ENCODE results near the gene CCT8. TPM values are rescaled to one million over a fixed set of nuclear protein-coding genes. Genes with fewer than 3 reads are reported as not detected.
A peak's percentile ranks its signal among the peaks of the same experiment; 100 is the strongest.
"Not testable (repeated sequence)": the region's sequence is repeated elsewhere in the genome, so short reads cannot be mapped to it uniquely, and the experiment has no call there.

The CCT8 gene
- total RNA-seq, 1 experiment from 2014 or later: 335 TPM

DNA sequence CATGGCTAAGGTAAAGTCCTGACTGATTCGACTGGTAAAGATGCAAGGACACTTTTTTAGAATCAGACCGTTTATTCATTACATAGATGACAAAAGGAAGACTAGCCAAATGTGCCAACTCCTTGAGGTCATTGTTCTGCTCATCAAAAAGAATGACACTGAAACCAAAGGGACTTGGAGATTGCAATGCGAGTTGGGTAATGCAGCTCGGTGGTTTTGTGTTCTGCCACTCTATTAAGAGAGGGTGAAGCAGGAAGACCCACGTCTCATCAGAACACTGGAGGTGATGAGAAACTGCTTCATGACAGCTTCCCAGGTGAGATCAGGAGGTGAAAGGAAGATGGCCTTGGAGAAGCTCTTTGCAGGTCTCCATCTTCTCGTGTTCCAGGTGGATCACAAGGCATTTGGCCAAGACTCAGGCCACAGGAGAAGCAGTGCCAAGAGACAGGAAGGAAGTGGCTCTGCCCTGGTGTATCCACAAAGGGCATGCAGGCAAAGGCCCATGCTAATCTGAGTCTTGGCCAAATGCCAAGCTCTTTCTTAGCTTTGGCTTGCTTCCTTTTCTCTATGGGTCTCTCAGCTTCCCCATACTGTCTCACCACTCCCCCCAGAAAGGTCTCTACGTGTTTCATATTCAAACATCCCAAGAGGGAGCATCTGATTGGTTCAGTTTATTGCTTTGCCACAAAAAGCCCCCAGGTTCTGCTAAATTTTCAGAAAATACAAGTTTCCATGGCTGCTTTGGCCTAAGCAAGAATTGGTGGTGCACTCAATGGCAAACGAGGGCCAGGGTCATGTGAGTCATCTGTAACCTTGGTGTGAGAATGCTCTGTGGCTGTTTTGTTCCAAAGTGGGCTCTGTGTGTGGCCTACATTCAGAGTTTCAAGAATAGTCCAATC lies 5.7 kb upstream of the CCT8 start:
- DNase-seq (ENCODE audit: low spot score): no peak

DNA sequence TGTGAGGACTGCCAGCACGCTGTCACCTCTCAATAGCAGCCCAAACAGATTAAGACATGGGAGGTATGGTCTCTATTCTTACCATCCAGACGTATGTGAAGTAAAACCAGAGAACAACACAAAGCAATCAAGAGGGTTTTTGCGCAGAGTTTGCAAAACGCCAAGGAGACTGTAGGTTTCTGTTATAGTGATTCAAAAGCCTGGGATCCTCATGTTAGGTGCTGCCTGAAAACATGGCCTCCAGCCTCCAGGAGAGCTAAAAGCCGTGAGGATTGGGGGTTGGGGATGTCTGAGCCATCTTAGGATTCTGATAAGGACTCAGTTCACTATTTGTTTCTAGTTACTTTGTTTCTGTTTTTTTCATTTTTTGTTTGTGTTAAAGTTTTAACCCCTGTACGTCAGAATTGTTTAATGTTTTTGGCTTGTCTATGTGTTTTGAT lies 4.2 kb upstream of the CCT8 start:
- POLR2A ChIA-PET: interaction anchor here (0.6 kb wide), 1 partner anchor 157 kb away, joined by 3 read pairs; no protein-coding TSS in a partner anchor
- Mint-ChIP-seq H3K27me3 (ENCODE audit: low read depth) (peaks cover 6% of the 10 kb centered on the region), H3K27ac (no peak overlapping the region), H3K9me3 (peaks cover 3% of the 10 kb centered on the region; the same call in 1 of the 2 replicates), H3K4me3 (peak overlapping the region; percentile 53), H3K4me1 (peaks cover 6% of the 10 kb centered on the region), H3K36me3 (peaks cover 8% of the 10 kb centered on the region)
- TF ChIP-seq ETV6 (CRISPR knock-in tag; IDR thresholded peaks at IDR 0.05): no peak
- CTCF ChIA-PET: no interaction called here
- DNase-seq (ENCODE audit: low spot score) (no peak), ATAC-seq (no peak)

More for the DNA sequence above, 5.7 kb upstream of the CCT8 start:
- ChIA-PET POLR2A (no interaction called here), CTCF (no interaction called here)
- Mint-ChIP-seq H3K36me3 (no peaks in the 10 kb centered on the region), H3K4me3 (no peak overlapping the region), H3K27ac (no peak overlapping the region), H3K9me3 (peaks cover 3% of the 10 kb centered on the region; the same call in 1 of the 2 replicates), H3K27me3 (ENCODE audit: low read depth) (peaks cover 6% of the 10 kb centered on the region), H3K4me1 (0 out of 2 replicates have a peak, but pooled peaks cover 2% of the 10 kb centered on the region)
- no peak for ATAC-seq
- TF ChIP-seq RORB (CRISPR knock-in tag; IDR thresholded peaks at IDR 0.05) (no peak), IRF2 (CRISPR knock-in tag; IDR thresholded peaks at IDR 0.05; ENCODE audit: borderline replicate concordance, low read depth) (no peak), ZSCAN18 (CRISPR knock-in tag; IDR thresholded peaks at IDR 0.05) (no peak), MAX (CRISPR knock-in tag; IDR thresholded peaks at IDR 0.05) (no peak), CREB1 (CRISPR knock-in tag; IDR thresholded peaks at IDR 0.05) (no peak), ZNF425 (CRISPR knock-in tag; conservative IDR thresholded peaks at IDR 0.05) (no peak)

GRCh38 chr21:29076731-29077640 lies 3.5 kb upstream of the CCT8 start:
- peak overlapping the region; percentile 53 for H3K4me3 Mint-ChIP-seq
- H3K4me1 Mint-ChIP-seq: peaks cover 13% of the 10 kb centered on the region
- DNase-seq (ENCODE audit: low spot score): peak; percentile 37
- ChIA-PET CTCF (interaction anchor here (1.5 to 2.0 kb wide), 2 partner anchors 271 to 300 kb away, joined by 4 read pairs; no protein-coding TSS in a partner anchor), POLR2A (interaction anchor here (0.6 to 0.8 kb wide), 2 partner anchors 84 to 157 kb away, joined by 3 read pairs; partner anchors contain the start of gene LTN1)
- H3K9me3 Mint-ChIP-seq; H3K27ac Mint-ChIP-seq; ATAC-seq; H3K27me3 Mint-ChIP-seq (ENCODE audit: low read depth): not testable (repeated sequence)
- peak; percentile 71 for TF ChIP-seq NFYB (CRISPR knock-in tag; conservative IDR thresholded peaks at IDR 0.05; ENCODE audit: low read depth)
- H3K36me3 Mint-ChIP-seq: peaks cover 11% of the 10 kb centered on the region

- Mint-ChIP-seq H3K9me3 (peaks cover 3% of the 10 kb centered on the region; the same call in 1 of the 2 replicates), H3K36me3 (peaks cover 11% of the 10 kb centered on the region), H3K27me3 (ENCODE audit: low read depth) (peaks cover 4% of the 10 kb centered on the region), H3K4me3 (no peak overlapping the region), H3K27ac (no peak overlapping the region), H3K4me1 (peaks cover 19% of the 10 kb centered on the region)
- CTCF ChIA-PET: interaction anchor here (1.5 to 2.0 kb wide), 2 partner anchors 272 to 301 kb away, joined by 4 read pairs; no protein-coding TSS in a partner anchor
- no peak for DNase-seq (ENCODE audit: low spot score)
- no peak for ATAC-seq
- POLR2A ChIA-PET: no interaction called here
- TF ChIP-seq, protein P1, sequence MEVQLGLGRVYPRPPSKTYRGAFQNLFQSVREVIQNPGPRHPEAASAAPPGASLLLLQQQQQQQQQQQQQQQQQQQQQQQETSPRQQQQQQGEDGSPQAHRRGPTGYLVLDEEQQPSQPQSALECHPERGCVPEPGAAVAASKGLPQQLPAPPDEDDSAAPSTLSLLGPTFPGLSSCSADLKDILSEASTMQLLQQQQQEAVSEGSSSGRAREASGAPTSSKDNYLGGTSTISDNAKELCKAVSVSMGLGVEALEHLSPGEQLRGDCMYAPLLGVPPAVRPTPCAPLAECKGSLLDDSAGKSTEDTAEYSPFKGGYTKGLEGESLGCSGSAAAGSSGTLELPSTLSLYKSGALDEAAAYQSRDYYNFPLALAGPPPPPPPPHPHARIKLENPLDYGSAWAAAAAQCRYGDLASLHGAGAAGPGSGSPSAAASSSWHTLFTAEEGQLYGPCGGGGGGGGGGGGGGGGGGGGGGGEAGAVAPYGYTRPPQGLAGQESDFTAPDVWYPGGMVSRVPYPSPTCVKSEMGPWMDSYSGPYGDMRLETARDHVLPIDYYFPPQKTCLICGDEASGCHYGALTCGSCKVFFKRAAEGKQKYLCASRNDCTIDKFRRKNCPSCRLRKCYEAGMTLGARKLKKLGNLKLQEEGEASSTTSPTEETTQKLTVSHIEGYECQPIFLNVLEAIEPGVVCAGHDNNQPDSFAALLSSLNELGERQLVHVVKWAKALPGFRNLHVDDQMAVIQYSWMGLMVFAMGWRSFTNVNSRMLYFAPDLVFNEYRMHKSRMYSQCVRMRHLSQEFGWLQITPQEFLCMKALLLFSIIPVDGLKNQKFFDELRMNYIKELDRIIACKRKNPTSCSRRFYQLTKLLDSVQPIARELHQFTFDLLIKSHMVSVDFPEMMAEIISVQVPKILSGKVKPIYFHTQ (CRISPR knock-in tag; IDR thresholded peaks at IDR 0.05): no peak
- TF ChIP-seq ZNF425 (CRISPR knock-in tag; conservative IDR thresholded peaks at IDR 0.05) (no peak), GABPB1 (CRISPR knock-in tag; IDR thresholded peaks at IDR 0.05) (no peak), ZNF121 (CRISPR knock-in tag; IDR thresholded peaks at IDR 0.05) (no peak)
- TF ChIP-seq, protein P2, sequence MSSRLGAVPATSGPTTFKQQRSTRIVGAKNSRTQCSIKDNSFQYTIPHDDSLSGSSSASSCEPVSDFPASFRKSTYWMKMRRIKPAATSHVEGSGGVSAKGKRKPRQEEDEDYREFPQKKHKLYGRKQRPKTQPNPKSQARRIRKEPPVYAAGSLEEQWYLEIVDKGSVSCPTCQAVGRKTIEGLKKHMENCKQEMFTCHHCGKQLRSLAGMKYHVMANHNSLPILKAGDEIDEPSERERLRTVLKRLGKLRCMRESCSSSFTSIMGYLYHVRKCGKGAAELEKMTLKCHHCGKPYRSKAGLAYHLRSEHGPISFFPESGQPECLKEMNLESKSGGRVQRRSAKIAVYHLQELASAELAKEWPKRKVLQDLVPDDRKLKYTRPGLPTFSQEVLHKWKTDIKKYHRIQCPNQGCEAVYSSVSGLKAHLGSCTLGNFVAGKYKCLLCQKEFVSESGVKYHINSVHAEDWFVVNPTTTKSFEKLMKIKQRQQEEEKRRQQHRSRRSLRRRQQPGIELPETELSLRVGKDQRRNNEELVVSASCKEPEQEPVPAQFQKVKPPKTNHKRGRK (CRISPR knock-in tag; IDR thresholded peaks at IDR 0.05; ENCODE audit: borderline replicate concordance): no peak
Observed at GRCh38 chr21:29075706-29076466, 2.4 kb upstream of the CCT8 start.

Measured in WTC11 (cell line).